HCT116 (cell line): ENCODE measurements around the gene TDO2. TPM values are rescaled to one million over a fixed set of nuclear protein-coding genes. Genes with fewer than 3 reads are reported as not detected.

ENCODE experiments used
- ATAC-seq: fragments of 200-7000 bp; cut with Tn5 transposase; 2 replicates; pipeline ENCODE4 v1.9.1; 2020; ENCODE audit warnings: mild to moderate bottlenecking, moderate library complexity
- BruUV-seq: library from RNA; stranded (reverse); fragments of 400-500 nt; replicated peaks from 2 replicates; lab custom pipeline; 2021; lab: Mats Ljungman, UMichigan
- CTCF ChIA-PET: fragments of 300-600 bp; sonication (Branson Sonifier 250); formaldehyde crosslinking; loops from one replicate; lab custom pipeline; 2021; ENCODE audit warnings: antibody characterized with exemption; lab: Charles Lee
- POLR2A ChIA-PET: fragments of 300-600, 350-600 bp; sonication (Branson Sonifier 250); formaldehyde crosslinking; loops from one replicate; lab custom pipeline; 2021; ENCODE audit warnings: antibody characterized with exemption; lab: Charles Lee
- RAD21 ChIA-PET, 2 experiments: fragments of 300-600 bp; sonication (Branson Sonifier 250); formaldehyde crosslinking; loops; one replicate each; lab custom pipeline; 2023; ENCODE audit warnings: low total read pairs in 2 of 2; ENCODE audit not compliant: uncharacterized antibody in 2 of 2, unreplicated experiment in 2 of 2, low non-redundant PET in 1 of 2; lab: Charles Lee
- DNase-seq: peaks from one replicate; pipeline ENCODE4 v3.0.0-alpha.2; 2010; ENCODE audit warnings: low read depth, low spot score
- H2AFZ ChIP-seq: fragments of 200-600 bp; shearing (Covaris generic), sonication (generic); 2 replicates; pipeline ENCODE4 v1.6.1; 2017; ENCODE audit warnings: low read depth, mixed run types, mixed read lengths, antibody characterized with exemption, low read length; ENCODE audit not compliant: poor library complexity, severe bottlenecking
- H3K27ac ChIP-seq: 2 replicates; pipeline ENCODE4 v1.5.1; 2012; ENCODE audit warnings: low read depth, low read length
- H3K27me3 ChIP-seq: fragments of 200-600 bp; sonication (generic); 2 replicates; pipeline ENCODE4 v1.6.1; 2016; ENCODE audit warnings: mixed run types, low read length, mixed read lengths; ENCODE audit not compliant: insufficient read depth
- H3K36me3 ChIP-seq, 2 experiments: fragments of 200-500 bp in 1 of 2; fragments of 200-600 bp in 1 of 2; sonication (Bioruptor generic) in 1 of 2; sonication (generic) in 1 of 2; 2 replicates each; pipeline versions ENCODE4 v1.5.1 to v1.6.1; 2014 to 2016; ENCODE audit warnings: low read length in 2 of 2, inconsistent platforms in 1 of 2, mixed read lengths in 1 of 2, mixed run types in 1 of 2; ENCODE audit not compliant: insufficient read depth in 2 of 2, control insufficient read depth in 1 of 2
- H3K4me1 ChIP-seq, 2 experiments: fragments of 200-600 bp in 1 of 2; sonication (generic) in 1 of 2; 2 replicates each; pipeline versions ENCODE4 v1.5.1 to v1.6.1; 2012 to 2017; ENCODE audit warnings: low read length in 2 of 2, inconsistent platforms in 1 of 2, mild to moderate bottlenecking in 1 of 2, mixed read lengths in 1 of 2, mixed run types in 1 of 2, moderate library complexity in 1 of 2; ENCODE audit not compliant: insufficient read depth in 2 of 2, control insufficient read depth in 1 of 2
- H3K4me2 ChIP-seq: fragments of 200-600 bp; sonication (generic); 2 replicates; pipeline ENCODE4 v1.6.1; 2017; ENCODE audit warnings: mixed run types, low read length, mixed read lengths
- H3K4me3 ChIP-seq, 2 experiments: fragments of 200-600 bp in 1 of 2; sonication (generic) in 1 of 2; replicated peaks in 1 of 2; 2 replicates each; pipeline ENCODE4 v1.5.1; 2011 to 2016; ENCODE audit warnings: low read length in 2 of 2, control low read depth in 1 of 2, low read depth in 1 of 2, mild to moderate bottlenecking in 1 of 2, mixed read lengths in 1 of 2, mixed run types in 1 of 2
- H3K79me2 ChIP-seq: fragments of 200-600 bp; sonication (generic); 2 replicates; pipeline ENCODE4 v1.6.1; 2017; ENCODE audit warnings: mild to moderate bottlenecking, mixed run types, low read length, moderate library complexity, mixed read lengths; ENCODE audit not compliant: insufficient read depth
- H3K9ac ChIP-seq: fragments of 200-600 bp; sonication (generic); 2 replicates; pipeline ENCODE4 v1.6.1; 2016; ENCODE audit warnings: low read length, mixed read lengths
- H3K9me2 ChIP-seq: fragments of 200-600 bp; sonication (generic), shearing (Covaris generic); 2 replicates; pipeline ENCODE4 v1.6.1; 2017; ENCODE audit warnings: mixed run types, mild to moderate bottlenecking, moderate library complexity; ENCODE audit not compliant: insufficient read depth
- H3K9me3 ChIP-seq, 2 experiments: fragments of 200-500 bp in 1 of 2; fragments of 200-600 bp in 1 of 2; sonication (Bioruptor generic) in 1 of 2; sonication (generic) in 1 of 2; 2 replicates each; pipeline ENCODE4 v1.6.1; 2014 to 2017; ENCODE audit warnings: low read length in 2 of 2, mixed read lengths in 2 of 2, inconsistent platforms in 1 of 2, low read depth in 1 of 2, mild to moderate bottlenecking in 1 of 2, mixed run types in 1 of 2, moderate library complexity in 1 of 2; ENCODE audit not compliant: control insufficient read depth in 1 of 2, insufficient read depth in 1 of 2
- H4K20me1 ChIP-seq: fragments of 200-600 bp; sonication (generic), shearing (Covaris generic); 2 replicates; pipeline ENCODE4 v1.6.1; 2017; ENCODE audit warnings: mixed run types, mild to moderate bottlenecking, moderate library complexity; ENCODE audit not compliant: insufficient read depth
- CBX3 ChIP-seq: IDR thresholded peaks from 2 replicates; pipeline ENCODE4 v1.6.1; 2012; ENCODE audit warnings: low read depth
- EZH2 ChIP-seq: fragments of 200-600 bp; sonication (generic); IDR thresholded peaks from 2 replicates; pipeline ENCODE4 v1.6.1; 2017; ENCODE audit warnings: antibody characterized with exemption, mixed run types
- EZH2phosphoT487 ChIP-seq: fragments of 200-600 bp; IDR thresholded peaks from 2 replicates; pipeline ENCODE4 v1.6.1; 2018; ENCODE audit warnings: antibody characterized with exemption, borderline replicate concordance
- FOSL1 ChIP-seq: IDR thresholded peaks from 2 replicates; pipeline ENCODE4 v1.6.1; 2012; ENCODE audit warnings: low read depth
- JUND ChIP-seq: IDR thresholded peaks from 2 replicates; pipeline ENCODE4 v1.6.1; 2012
- POLR2A ChIP-seq: IDR thresholded peaks from 2 replicates; pipeline ENCODE4 v1.7.0; 2011; ENCODE audit warnings: borderline replicate concordance; ENCODE audit not compliant: insufficient read depth, insufficient read length; ENCODE audit errors: extremely low read depth
- POLR2AphosphoS5 ChIP-seq: IDR thresholded peaks from 2 replicates; pipeline ENCODE4 v1.6.1; 2011; ENCODE audit warnings: mild to moderate bottlenecking, low read depth, low read length, moderate library complexity
- RAD21 ChIP-seq: IDR thresholded peaks from 2 replicates; pipeline ENCODE4 v1.6.1; 2012; ENCODE audit warnings: low read depth, mild to moderate bottlenecking
- SIN3A ChIP-seq: IDR thresholded peaks from 2 replicates; pipeline ENCODE4 v1.6.1; 2012; ENCODE audit warnings: low read depth
- SP1 ChIP-seq: IDR thresholded peaks from 2 replicates; pipeline ENCODE4 v1.6.1; 2012; ENCODE audit warnings: low read depth
- SRF ChIP-seq: IDR thresholded peaks from 2 replicates; pipeline ENCODE4 v1.6.1; 2012; ENCODE audit warnings: low read depth
- TCF7L2 ChIP-seq: IDR thresholded peaks from 2 replicates; pipeline ENCODE4 v1.7.0; 2011; ENCODE audit warnings: borderline replicate concordance, inconsistent platforms; ENCODE audit not compliant: insufficient read depth, insufficient read length; ENCODE audit errors: extremely low read depth
- ZNF274 ChIP-seq: fragments of 200-500 bp; sonication (Bioruptor generic); IDR thresholded peaks from 2 replicates; pipeline ENCODE4 v1.6.1; 2014; ENCODE audit warnings: mild to moderate bottlenecking, low read depth, low read length, inconsistent platforms
- intact Hi-C: fragments of 100-400 bp; cut with micrococcal nuclease; formaldehyde crosslinking; loops from 2 replicates; pipeline ENCODE4 v1.10.0; 2022
- total RNA-seq: library from RNA; stranded (reverse); gene quantifications from one replicate; pipeline ENCODE4 v1.2.1, GENCODE V29; 2021; ENCODE audit not compliant: unreplicated experiment
- TF ChIP-seq, protein P1 (sequence below): IDR thresholded peaks from 2 replicates; pipeline ENCODE4 v1.6.1; 2012
- TF ChIP-seq, protein P2 (sequence below): IDR thresholded peaks from 2 replicates; pipeline ENCODE4 v1.6.1; 2011; ENCODE audit warnings: mild to moderate bottlenecking, low read length, moderate library complexity; ENCODE audit not compliant: insufficient replicate concordance; ENCODE audit errors: extremely low read depth
- TF ChIP-seq, protein P3 (sequence below): IDR thresholded peaks from 2 replicates; pipeline ENCODE4 v1.6.1; 2012
- TF ChIP-seq, protein P4 (sequence below): IDR thresholded peaks from 2 replicates; pipeline ENCODE4 v1.6.1; 2012; ENCODE audit warnings: low read depth

TDO2 gene
- total RNA-seq, 1 experiment from 2014 or later, result 0.27 TPM

DNA sequence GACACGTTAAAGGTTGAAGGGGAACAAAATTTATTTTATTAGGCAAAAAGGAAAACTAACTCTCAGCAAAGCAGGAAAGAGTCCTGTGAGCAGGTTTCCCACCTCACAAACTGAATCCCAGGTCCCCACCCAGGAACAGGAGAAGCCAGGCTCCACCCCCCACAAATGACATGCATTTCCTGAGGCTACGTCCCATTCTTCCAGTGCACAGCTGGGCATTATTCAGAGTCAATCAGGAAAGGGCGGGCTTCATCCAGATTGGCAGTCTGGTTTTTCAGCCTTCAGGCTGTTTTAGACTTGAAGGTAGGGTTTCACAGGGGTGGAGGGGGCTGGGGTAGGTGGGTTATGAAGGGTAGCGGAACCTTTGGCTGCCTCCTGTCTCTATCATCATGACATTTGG lies 25.5 kb upstream of the TDO2 start:
- intact Hi-C loops, result no loop called here
- no peak overlapping the region for H3K9ac ChIP-seq
- TF ChIP-seq RAD21 (no peak), FOSL1 (no peak), ZNF274 (no peak), EZH2 (no peak), EZH2phosphoT487 (no peak), POLR2AphosphoS5 (no peak), TCF7L2 (no peak), SRF (no peak), CBX3 (no peak), JUND (no peak), SP1 (no peak), SIN3A (no peak), POLR2A (no peak)
- TF ChIP-seq, protein P1, sequence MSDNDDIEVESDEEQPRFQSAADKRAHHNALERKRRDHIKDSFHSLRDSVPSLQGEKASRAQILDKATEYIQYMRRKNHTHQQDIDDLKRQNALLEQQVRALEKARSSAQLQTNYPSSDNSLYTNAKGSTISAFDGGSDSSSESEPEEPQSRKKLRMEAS, result no peak
- TF ChIP-seq, protein P2, sequence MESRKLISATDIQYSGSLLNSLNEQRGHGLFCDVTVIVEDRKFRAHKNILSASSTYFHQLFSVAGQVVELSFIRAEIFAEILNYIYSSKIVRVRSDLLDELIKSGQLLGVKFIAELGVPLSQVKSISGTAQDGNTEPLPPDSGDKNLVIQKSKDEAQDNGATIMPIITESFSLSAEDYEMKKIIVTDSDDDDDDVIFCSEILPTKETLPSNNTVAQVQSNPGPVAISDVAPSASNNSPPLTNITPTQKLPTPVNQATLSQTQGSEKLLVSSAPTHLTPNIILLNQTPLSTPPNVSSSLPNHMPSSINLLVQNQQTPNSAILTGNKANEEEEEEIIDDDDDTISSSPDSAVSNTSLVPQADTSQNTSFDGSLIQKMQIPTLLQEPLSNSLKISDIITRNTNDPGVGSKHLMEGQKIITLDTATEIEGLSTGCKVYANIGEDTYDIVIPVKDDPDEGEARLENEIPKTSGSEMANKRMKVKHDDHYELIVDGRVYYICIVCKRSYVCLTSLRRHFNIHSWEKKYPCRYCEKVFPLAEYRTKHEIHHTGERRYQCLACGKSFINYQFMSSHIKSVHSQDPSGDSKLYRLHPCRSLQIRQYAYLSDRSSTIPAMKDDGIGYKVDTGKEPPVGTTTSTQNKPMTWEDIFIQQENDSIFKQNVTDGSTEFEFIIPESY, result no peak
- TF ChIP-seq, protein P3, sequence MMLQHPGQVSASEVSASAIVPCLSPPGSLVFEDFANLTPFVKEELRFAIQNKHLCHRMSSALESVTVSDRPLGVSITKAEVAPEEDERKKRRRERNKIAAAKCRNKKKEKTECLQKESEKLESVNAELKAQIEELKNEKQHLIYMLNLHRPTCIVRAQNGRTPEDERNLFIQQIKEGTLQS, result no peak
- TF ChIP-seq, protein P4, sequence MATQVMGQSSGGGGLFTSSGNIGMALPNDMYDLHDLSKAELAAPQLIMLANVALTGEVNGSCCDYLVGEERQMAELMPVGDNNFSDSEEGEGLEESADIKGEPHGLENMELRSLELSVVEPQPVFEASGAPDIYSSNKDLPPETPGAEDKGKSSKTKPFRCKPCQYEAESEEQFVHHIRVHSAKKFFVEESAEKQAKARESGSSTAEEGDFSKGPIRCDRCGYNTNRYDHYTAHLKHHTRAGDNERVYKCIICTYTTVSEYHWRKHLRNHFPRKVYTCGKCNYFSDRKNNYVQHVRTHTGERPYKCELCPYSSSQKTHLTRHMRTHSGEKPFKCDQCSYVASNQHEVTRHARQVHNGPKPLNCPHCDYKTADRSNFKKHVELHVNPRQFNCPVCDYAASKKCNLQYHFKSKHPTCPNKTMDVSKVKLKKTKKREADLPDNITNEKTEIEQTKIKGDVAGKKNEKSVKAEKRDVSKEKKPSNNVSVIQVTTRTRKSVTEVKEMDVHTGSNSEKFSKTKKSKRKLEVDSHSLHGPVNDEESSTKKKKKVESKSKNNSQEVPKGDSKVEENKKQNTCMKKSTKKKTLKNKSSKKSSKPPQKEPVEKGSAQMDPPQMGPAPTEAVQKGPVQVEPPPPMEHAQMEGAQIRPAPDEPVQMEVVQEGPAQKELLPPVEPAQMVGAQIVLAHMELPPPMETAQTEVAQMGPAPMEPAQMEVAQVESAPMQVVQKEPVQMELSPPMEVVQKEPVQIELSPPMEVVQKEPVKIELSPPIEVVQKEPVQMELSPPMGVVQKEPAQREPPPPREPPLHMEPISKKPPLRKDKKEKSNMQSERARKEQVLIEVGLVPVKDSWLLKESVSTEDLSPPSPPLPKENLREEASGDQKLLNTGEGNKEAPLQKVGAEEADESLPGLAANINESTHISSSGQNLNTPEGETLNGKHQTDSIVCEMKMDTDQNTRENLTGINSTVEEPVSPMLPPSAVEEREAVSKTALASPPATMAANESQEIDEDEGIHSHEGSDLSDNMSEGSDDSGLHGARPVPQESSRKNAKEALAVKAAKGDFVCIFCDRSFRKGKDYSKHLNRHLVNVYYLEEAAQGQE, result no peak

More for the DNA sequence above, 25.5 kb upstream of the TDO2 start:
- CTCF ChIA-PET, result no interaction called here
- Histone ChIP-seq H2AFZ (no peak overlapping the region), H3K9me3 (no peaks in the 10 kb centered on the region), H3K36me3 (no peaks in the 10 kb centered on the region), H3K4me1 (no peaks in the 10 kb centered on the region), H3K27me3 (no peaks in the 10 kb centered on the region), H3K4me3 (no peak overlapping the region), H4K20me1 (no peaks in the 10 kb centered on the region), H3K4me2 (no peak overlapping the region), H3K9me2 (no peaks in the 10 kb centered on the region), H3K79me2 (no peaks in the 10 kb centered on the region), H3K27ac (no peak overlapping the region)
- RAD21 ChIA-PET, result no interaction called here
- POLR2A ChIA-PET, result no interaction called here
- DNase-seq, result no peak
- BruUV-seq, result no TSS peak
- ATAC-seq, result no peak
